GM21786 (cell line): ENCODE results near the gene PEX16.

Source experiments
- ATAC-seq: cut with Tn5 transposase; IDR thresholded peaks from one replicate; pipeline ENCODE4 v1.9.1; 2021; ENCODE audit not compliant: unreplicated experiment

Gene PEX16

DNA sequence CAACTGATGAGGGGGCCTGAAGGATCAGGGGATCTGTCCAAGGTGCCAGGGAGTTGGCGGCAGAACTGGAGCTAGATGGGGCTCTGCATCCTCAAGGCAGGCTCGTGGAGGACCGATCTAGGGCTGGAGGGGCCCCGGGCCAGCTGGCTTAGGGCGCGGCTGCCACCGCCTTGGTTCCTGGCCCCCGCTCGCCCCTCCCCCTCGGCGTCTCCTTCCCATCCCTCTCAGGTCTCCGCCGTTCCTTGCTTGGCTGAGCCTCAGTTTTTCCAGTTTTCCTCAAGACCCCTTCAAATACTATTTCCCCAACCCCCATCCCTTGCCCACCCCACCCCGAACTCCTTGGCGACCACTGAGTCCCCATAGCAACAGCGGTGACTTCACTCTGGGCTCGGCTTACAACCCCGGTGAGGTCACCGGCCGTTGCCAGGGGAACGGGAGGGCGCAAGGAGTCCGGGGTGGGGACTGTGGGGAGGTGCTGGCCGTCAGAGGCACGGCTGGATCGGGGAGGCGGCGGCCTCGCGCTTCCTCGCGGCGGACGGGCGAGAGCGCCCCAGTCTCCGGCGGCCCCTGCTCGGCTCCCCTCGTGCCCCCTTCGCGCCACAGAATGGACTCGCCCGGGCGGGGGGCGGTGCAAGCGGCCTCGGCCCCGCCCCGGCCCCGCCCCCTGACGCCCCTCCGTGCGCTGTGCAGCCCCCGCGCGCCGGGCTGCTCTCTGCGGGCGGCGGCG, 18.1 kb downstream of the PEX16 start:
- ATAC-seq = peak; percentile 59

GRCh38 chr11:45899086-45899447, 18.6 kb downstream of the PEX16 start:
- no peak for ATAC-seq

GRCh38 chr11:45897556-45897955, 20.1 kb downstream of the PEX16 start:
- no peak for ATAC-seq

- no peak for ATAC-seq
These were observed 21.2 kb downstream of the PEX16 start for GRCh38 chr11:45896422-45896984.

- ATAC-seq = no peak
These were observed 22.0 kb downstream of the PEX16 start for GRCh38 chr11:45895553-45896259.

DNA sequence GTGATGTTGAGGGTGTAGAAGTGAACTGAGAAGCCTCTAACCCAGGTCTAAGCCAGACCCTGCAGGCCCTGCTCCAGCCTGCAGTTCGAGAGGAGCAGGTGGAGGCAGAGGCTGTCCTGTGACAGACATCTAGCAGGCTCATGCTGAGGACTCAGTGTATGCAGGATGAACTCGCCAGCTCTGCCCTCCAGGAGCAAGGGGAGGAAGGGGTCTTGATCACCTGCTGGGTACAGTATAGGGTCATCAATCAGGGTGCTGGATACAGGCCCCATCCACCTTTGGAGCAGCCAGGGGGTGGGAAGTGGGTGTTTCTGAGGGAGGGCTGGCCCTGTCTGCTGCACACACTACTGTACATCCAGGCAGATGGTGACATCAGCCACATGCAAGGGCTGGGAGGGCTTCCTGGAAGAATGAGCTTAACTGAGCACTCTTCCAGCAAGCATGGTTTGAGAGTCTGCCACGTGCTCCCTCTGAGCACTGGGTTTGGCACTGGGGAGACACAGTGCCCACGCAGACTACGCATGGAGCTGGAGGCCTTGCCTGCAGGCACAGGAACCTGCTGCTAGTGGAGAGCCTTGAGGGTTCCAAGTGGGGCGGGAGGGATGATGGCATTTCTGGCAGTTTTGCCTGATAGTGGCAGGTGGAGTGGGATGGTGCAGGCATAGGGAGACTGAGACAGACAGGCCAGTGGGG, 23.0 kb downstream of the PEX16 start:
- no peak for ATAC-seq

- ATAC-seq = no peak
These were observed 24.8 kb downstream of the PEX16 start for GRCh38 chr11:45892856-45893255.

GRCh38 chr11:45890886-45891550, 26.7 kb downstream of the PEX16 start:
- no peak for ATAC-seq

GRCh38 chr11:45889966-45890365, 27.7 kb downstream of the PEX16 start:
- ATAC-seq = no peak

GRCh38 chr11:45889555-45889954, 28.1 kb downstream of the PEX16 start:
- no peak for ATAC-seq

- no peak for ATAC-seq
These were observed 30.1 kb downstream of the PEX16 start for GRCh38 chr11:45887587-45887986.

DNA sequence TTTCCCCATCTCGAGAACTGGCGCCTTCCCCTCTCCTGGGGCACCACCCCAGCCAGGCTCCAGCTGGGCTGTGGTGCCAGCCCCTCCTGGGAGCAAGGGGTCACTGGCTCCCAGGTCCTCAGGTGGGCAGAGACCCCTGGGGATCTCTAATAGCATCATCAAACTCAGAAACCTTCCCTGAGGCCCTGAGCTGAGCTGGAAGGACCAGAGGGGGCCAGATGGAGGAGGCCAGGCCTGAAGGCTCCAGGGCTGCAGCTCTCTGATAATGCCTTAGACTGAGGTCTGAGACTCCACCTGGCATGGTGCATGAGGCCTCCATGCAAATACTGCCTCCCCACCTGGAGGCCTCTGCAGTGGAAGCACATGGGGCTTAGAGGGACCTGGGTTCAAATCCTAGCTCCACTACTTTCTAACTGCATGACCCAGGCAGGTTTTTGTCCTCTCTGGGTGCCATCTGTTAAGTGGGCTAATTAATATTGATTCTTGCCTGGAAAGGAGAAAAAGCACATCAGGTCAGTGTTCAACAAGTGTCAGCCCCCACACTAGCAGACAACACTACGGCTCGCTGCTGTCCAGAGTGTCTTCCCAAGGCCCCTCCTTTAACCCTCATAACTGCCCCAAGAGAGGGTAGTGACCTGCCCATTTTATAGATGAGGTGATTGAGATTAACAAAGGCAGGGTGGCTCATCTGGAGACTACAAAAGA, 30.7 kb downstream of the PEX16 start:
- no peak for ATAC-seq

DNA sequence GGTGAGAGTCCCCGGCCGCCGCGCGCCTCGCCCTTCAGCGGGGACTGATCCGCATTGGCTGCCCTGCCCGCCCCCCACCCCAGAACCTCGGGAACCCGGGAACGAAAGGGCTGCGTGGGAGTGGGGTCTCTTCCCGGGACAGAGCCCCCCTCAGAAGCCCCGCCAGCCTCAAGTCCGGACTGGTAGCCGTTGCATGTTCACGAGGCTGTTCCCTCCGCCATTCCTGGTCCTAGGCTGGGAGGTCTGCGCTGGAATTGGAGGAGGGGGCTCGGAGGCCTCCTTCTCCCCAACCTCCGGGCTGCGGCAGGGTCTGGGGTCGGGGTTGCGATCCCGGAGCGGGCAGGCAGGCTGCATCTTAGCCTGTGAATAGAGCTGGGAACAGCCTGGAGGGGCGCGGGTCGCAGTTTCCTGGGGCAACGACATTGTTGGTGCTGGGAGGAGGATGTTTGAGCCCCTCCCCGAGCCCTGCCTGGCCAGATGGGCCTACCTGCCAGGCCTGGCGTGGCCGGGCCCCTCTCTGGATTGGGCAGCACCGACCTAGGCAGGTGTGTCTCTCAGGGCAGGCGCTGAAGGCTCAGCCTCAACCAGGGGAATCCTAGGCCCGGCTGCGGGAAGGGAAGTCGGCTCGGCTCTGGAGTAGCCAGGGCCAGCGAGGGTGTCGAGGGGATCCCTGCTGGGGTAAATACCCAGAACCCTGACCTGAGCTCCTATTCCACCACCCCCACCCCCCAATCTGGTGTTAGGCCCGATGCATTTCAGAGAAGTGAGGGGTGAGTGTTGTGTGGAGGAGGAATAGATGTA, 31.6 kb downstream of the PEX16 start:
- ATAC-seq = no peak

DNA sequence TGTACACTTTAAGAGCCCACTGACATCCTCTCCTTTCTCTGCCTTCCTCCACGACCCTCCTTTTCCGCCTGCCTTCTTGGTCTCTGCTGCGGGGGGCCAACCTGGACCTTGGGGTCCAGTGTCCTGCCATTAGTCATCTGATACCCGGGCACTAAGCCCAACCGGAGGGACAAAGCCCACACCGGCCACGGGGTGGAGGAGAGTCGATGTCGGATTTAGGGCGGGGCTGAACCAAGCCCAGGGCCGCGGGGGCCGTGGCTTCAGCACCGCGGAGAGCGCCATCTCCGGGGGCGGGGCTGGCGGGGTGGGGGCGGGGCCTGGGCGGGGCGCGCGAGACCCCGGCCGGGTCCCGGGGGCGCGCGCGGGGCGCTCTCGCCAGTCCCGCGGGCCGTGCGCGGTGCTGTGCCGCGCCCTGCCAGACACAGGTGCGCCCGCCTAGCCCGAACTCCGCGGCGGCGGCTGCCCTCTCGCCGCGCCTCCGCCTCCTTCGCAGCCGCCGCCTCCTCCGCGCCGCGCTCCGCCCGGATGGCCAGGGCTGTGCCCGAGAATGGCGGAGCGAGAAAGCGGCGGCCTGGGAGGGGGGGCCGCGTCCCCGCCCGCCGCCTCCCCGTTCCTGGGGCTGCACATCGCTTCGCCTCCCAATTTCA, 32.3 kb downstream of the PEX16 start, which contains the start of gene MAPK8IP1:
Gene MAPK8IP1, plus strand, starts transcription at position 378 of the 647 bp plus-strand sequence. Its CDS starts 170 bp downstream, at position 548.
- ATAC-seq = no peak

DNA sequence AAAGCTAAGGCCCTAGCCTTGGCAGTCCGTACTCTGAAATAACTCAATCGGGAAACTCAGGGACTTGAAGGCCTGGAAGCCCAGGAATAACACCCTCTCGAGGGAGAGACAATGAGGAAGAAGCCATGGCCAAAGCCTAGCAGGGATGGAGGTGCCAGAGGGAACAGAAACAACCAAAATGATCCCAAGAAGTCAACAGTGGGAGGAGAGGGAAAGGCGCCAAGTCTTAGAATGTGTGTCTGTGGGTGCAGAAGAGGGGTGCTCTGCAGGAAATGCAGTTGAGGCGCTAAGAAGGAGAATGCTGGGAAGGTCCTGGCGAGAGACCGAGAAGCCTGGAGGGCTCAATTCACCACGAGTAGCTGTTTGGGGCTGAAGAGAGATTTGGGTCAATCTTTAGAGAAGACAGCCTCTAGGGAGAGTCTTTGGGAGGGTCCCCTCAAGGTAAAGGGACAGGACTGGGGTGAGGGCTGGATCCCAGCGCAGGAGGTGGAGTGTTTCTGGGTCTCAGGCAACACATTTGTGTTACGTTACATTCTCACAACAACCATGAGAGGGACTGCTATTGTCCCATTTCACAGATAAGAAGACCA, 33.0 kb downstream of the PEX16 start:
- no peak for ATAC-seq

DNA sequence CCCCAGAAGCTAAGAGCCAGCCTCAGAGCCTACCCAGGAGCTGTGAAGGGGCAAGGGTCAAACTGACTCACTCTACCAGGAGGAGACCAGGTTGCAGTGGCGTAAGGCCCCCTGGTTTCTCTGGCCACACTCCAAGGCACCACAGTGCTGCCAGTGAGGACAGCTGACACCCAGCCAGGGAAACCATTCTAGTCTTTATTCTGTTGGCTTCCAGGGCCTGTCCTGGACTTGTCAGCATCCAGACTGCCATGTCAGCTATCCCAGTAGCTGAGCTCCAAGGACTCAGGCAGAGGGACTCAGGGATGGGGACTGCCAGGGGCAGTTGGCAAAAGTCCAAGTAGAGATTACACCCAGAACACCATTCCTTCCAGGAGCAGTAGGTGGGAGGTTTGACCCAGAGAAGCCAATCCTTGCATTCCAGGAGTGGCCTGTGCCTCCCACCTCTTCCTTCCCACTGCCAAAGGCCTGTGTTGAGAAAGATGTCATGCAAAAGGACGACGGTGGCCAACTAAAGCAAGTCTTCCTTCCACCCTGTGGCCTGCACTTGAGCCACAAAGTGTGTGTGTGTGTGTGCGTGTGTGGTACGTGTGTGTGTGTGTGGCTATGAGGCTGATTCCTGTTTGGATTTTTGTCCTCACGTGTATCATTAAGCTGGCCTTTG, 35.8 kb downstream of the PEX16 start:
- no peak for ATAC-seq

GRCh38 chr11:45880772-45881570, 36.7 kb downstream of the PEX16 start:
- no peak for ATAC-seq
